HG03571 (cell line): ENCODE data around the gene ATXN7L1.

ENCODE experiments used
- ATAC-seq: cut with Tn5 transposase; IDR thresholded peaks from one replicate; pipeline ENCODE4 v1.9.1; 2021; ENCODE audit not compliant: unreplicated experiment

The ATXN7L1 gene, protein sequence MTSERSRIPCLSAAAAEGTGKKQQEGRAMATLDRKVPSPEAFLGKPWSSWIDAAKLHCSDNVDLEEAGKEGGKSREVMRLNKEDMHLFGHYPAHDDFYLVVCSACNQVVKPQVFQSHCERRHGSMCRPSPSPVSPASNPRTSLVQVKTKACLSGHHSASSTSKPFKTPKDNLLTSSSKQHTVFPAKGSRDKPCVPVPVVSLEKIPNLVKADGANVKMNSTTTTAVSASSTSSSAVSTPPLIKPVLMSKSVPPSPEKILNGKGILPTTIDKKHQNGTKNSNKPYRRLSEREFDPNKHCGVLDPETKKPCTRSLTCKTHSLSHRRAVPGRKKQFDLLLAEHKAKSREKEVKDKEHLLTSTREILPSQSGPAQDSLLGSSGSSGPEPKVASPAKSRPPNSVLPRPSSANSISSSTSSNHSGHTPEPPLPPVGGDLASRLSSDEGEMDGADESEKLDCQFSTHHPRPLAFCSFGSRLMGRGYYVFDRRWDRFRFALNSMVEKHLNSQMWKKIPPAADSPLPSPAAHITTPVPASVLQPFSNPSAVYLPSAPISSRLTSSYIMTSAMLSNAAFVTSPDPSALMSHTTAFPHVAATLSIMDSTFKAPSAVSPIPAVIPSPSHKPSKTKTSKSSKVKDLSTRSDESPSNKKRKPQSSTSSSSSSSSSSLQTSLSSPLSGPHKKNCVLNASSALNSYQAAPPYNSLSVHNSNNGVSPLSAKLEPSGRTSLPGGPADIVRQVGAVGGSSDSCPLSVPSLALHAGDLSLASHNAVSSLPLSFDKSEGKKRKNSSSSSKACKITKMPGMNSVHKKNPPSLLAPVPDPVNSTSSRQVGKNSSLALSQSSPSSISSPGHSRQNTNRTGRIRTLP

DNA sequence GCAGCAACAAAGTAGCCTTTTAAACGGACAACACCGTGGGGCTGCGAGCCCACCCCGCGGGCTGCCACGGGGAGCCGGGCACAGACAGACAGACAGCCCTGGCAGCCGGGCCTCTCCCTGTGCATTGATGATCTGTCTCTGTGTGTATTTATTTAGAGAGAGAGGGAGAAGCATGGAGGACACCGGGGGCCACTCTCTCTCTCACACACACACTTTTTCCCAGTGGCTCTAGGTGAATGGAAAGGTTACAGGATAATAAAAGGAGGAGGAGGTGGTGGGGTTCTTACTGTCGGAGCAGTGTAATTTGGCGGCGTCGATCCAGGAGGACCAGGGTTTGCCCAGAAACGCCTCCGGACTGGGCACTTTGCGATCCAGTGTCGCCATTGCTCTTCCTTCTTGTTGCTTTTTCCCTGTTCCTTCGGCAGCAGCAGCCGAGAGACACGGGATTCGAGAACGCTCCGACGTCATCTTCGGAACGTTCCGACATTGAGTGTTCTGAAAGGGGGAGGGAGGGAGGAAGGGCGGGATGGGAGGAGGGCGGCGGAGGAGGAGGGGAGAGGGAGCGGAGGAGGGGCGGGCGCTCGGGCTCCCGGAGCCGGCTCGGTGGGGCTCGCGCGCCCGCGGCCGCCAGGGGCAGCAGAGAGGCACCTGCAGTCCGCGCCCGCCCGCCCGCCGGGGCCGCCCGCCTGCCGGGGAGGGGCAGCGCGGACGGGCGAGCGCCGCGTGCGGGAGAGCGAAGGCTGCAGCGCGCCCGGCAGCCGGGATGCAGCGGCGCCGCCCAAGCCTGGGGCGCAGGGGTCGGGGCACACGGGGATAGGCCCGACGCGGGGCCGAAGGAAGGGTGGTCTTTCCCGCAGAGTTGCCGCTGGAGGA, at the start of gene ATXN7L1:
Gene ATXN7L1, minus strand, starts transcription at position 509 of the 873 bp plus-strand sequence. Its CDS starts 41 bp downstream, at position 468.
- ATAC-seq = peak; percentile 88

DNA sequence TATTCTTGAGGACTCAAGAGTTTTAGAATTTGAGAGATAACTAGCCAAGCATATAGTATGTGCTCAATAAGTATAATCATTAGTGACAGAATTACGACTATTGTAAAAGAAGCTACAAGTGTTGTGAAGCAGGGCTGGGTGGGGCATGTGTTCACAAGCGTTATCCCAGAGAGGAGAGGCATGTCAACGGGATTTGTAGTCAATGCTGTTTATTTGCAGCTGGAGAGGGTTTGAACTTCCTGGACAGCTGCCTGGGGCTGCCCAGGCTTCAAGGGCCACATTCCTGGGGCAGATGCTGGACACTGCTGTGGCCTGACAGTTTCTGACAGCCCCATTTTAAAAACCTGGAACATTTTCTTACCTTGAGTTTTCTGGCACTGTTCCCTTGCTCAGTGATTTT, 49.7 kb upstream of the ATXN7L1 start:
- ATAC-seq = no peak

DNA sequence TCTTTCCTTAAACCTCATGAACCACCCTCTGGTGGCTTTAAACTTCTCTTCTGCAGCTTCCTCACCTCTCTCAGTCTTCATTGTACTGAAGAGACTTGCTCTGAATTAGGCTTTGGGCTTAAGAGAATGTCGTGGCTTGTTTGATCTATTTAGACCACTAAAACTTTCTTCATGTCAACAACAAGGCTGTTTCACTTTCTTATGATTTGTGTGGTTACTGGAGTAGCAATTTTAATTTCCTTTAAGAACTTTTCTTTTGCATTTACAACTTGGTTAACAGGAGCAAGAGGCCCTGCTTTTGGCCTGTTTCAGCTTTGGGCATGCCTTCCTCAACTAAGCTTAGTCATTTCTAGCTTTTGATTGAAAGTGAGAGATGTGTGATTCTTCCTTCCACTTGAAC, 48.5 kb upstream of the ATXN7L1 start:
- ATAC-seq = no peak

DNA sequence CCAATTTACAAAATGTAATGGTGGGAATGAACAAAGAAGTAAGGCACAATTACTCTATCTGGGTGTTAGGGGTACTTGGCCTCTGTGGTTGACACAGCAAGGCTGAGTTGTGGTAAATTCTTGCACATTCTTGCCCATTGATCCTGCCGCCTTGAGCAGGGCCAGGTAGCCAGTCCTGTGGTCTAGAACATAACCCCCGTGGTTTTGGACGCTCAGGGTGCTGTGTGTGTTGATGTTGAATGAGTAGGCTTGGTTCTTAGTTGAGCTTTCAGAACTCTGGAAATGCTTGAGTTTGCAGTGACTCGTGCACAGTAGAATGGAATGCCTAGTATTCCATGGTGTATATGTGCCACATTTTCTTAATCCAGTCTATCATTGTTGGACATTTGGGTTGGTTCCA, 44.4 kb upstream of the ATXN7L1 start:
- no peak for ATAC-seq

DNA sequence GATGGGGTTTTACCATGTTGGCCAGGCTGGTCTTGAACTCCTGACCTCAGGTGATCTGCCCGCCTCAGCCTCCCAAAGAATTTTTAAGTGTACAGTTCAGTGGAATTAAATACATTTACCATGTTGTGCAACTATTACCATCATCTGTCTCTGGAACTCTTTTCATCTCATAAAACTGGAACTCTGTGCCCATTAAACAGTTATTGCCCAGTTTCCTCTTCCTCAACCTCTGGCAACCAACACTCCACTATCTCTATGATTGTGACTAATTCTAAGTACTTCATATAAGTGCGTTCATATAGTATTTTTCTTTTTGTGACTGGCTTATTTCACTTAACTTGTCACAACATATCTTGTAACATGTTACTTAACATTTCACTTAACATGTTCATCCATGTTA, 41.3 kb upstream of the ATXN7L1 start:
- ATAC-seq = no peak

DNA sequence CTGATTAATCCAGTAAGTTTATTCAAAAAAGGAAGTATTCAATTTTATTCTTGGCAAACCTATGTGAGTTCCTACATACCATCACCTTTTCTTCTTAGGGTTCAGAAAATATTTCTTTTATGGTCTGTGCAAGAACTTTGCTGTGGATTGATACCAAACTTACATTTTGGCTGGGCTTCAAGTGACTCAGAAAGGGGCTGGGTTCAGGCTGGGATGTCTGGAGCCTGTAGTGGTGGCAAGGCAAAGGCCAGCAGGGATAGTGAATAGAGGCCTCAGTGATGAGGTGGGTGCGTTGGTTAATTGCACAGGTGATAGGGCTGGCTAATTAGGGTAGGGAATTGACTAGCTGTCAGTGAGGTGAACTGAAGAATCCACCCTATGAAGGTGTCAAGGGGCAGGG, 40.2 kb upstream of the ATXN7L1 start:
- no peak for ATAC-seq

DNA sequence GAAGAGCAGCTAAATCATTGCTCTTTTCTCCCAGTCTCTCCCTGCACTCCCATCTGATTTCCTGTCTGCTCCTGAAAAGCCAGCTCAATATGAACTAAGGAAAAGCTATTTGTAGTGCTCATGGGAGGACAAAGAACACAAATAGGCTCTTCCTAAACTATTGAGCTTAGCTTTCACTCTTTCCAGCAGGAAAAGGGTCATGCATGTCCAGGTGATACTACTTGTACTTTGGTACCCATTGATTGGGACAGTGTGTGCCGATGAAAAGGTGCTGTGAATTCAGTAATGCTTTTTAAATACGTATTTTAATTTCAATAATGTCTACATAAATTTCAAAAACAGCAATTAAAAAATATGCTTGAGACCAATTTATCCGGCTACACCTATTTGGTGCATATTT, 37.5 kb upstream of the ATXN7L1 start:
- ATAC-seq = no peak

DNA sequence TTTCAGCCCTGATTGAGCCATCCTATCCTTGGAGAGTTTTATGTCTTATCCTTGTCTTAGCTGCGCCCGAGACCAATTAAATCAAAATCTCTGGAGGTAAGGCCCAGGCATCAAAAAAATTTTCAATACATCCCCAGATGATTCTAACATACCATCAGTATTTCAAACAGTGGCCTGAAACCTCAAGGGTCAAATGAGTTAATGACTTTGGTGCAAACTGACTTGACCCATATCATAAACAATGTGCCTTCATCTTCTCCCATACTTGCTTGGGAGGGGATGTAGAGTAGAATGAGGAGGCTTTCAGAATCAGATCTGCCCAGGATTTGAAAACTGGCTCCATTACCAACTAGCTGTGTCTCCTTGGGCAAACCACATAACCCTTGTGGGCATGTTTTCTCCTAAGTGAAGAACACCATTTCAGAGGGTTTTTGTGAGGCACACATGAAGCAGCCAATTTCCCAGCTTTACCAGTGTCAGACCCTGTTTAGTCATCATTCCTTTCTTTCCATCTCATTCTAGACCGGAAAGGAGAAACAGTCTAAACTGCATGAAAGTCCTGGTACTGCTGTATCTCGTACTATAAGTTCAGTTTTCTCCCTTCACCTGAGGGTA, 35.7 kb upstream of the ATXN7L1 start:
- no peak for ATAC-seq

DNA sequence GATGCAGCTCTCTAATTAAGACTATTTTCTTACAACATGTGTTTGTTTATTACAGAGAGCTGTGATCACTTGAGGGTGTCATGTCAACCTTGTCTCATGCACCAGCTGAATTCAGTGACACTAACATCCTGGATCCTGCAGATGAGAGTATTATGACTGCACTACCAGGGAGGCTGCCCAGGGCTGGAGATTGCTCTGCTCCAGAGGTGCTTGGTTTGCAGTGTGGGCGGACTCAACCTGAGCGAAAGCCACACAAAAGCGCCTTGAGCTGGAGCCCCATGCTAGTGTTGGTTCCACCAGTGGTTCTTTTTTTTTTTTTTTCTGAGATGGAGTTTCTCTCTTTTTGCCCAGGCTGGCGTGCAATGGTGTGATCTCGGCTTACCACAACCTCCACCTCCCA, 33.8 kb upstream of the ATXN7L1 start:
- no peak for ATAC-seq

DNA sequence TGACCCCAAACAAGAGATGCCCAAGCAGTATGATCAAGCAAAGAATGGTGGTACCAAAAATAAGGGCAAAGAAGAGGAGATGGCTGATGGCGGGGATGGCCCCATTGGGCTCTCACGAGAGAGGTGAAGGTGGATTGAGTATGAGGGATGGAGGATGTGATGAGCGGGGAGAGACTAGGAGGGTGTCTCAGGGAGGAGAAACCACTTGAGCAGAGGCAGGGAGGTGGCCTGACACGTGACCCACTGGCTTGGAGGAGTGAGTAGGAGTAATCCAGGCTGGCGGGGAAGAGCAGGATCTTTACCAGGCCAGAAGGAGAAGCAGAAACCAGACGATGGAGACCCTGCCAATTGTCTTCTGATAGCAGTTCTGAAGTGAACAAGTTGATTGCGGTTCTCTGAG, 33.3 kb upstream of the ATXN7L1 start:
- no peak for ATAC-seq

DNA sequence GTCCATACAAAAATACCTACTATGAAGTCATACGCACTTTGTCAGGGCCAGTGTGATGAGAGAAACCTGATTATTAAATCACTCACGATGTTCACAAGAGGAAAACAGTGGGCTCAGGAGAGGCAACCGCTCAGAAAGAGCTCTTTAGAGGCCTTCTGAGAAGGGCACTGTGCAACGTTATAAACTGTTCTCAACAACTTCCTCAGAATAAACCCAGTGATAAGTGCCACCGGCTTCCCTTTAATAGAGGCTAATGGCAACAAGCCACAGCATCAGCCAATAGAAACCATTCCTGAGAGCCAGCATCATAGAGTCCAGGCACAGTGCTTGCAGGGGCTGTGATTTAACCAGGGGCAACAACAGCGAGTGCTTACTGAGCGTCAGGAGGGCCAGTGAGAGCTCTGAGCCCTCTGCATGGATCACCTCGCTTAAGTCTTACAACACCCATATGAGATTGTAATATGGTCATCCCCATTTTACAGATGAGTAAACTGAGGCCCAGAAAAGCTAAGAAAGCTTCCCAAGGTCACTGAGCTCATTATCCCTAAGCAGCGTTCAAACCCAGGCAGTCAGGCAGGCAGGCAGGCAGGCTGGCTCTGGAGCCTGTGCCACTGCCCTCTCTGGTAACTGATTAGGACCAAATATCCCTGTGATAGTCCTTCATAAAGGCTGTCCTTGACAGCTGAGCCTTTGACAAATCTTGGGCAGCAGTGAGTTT, 30.9 kb upstream of the ATXN7L1 start:
- no peak for ATAC-seq

DNA sequence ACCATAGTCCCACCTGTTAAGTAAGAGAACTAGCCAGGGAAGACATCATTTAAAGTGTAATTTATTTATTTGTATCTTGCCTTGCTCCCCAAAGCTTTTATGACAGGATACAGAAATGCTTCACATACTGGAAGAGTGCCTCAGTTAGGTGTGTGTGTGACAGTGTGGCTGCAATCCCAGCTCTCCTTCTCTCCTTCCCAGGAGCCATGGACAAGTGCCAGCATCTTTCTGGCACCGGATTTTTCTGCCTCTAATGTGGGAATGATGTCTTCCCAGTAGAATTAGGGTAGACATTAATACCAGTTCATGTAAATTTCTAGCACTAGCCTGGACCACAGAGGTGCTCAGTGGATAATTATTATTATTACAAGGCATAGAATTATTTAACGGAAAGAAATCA, 30.3 kb upstream of the ATXN7L1 start:
- ATAC-seq = no peak

DNA sequence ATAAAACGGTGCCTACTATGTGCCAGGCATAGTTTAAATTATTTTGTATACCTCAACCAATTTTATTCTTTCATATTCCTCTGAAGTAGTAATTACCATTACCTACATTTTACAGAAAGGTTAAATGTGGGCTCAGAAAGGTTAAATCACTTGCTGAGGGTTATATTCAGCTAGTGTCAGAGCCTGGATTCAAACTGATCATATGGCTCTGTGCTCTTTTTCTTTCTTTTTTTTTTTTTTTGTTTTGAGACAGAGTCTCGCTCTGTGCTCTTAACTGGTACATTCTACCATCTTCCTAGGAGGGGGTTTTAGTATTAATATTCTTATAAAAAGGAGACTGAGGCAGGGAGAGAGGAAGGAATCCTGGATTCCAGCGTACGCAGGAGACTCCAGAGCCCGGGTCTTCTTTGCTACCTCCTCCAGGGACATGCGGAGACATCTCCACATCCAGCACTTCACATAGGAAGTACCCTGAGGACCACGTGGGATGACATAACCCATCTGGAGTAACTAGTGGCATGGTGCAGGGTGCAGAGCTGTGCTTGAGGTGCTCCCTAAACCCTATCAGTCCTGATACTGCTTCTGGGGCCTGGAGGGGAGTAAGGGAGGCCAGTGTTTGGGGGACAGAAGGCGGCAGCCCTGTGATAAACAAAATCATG, 29.6 kb upstream of the ATXN7L1 start:
- ATAC-seq = no peak

DNA sequence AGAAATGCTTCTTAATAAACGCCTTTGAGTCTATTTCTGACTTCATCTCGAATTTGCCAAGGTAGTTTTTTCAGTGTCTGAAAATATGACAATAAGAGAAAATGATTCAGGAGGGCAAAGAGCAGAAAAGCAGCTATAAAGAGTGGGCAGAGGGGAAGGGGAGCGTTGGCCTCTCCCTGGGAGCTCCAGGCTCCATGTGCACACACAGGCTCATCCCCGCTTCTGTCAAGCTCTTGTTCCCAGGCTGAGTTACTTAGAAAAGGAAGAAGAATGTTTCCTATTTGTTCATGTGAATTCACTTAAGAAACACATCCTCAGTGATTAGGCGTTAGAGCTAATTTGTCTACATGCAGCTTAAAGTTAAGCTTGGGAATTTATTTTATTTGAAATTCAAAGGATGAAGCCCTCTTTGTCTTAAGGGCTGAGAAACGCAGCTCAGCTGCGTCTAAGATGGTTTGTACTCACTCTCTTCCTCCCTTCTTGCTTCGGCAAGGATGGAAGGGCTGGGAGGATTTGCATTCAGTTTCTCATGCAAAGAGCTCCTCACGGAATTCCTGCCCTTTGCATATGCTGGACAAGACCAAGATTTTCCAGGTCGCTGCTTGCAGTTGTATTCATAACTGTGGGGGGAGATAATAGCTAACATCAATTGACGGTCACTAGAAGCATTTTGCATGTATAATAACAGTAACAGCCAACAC, 29.0 kb upstream of the ATXN7L1 start:
- ATAC-seq = no peak

DNA sequence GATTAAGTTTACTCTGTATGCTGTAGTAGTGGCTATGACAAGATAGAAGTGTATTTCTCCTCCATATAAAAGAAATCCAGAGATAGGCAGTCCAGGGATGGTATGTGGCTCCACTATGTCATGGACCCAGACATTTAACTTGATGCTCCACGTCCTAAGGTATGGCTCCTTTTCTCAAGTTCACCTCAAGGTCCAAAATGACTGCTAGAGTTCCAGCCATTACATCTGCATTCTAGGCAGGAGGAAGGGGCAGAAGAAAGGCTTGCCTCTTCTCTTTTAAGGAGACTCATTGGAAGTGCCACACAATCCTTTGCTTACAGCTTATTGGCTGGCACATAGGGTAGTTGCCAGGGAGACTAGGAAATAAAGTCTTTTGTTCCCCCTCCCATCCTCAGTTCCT, 27.7 kb upstream of the ATXN7L1 start:
- no peak for ATAC-seq

DNA sequence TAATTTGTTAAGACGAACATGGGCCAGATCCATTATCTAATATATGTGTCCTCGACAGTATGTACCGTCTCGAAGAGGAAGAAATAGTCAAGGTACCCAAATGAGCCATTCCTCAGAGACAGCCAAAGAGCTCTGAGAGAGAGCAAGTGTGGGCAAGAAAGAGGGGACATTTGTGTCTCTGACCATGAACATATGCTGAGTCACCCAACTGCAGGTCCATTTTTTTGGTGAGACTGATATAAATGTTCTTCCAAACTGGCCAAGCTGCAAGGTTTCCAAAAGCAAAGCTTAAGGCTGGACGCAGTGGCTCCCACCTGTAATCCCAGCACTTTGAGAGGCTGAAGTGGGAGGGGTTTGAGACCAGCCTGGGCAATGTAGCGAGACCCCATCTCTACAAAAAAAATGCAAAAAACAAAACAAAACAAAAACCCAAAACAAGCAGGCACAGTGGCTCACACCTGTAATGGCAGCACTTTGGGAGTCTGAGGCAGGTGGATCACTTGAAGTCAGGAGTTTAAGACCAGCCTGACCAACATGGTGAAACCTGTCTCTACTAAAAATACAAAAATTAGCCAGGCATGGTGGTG, 26.0 kb upstream of the ATXN7L1 start:
- ATAC-seq = no peak

DNA sequence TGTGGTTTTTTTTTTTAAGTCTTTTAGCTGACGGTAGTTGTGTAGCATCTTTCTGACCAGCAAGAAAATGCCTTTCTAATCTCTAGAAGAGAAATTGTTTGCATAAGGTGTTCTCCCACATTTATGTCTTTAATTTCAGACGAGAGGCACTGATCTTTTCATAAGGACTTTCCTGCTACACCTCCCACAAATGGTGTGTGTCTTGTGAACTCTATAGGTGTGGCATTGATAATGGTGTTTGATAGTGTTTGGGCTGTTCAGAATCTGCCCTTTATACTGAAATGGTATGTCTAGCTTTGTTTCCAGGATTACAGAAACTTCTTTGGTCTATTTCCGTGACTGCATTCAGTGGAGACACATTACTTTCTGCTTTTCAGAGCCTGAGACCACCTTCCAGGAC, 21.6 kb upstream of the ATXN7L1 start:
- ATAC-seq = no peak

DNA sequence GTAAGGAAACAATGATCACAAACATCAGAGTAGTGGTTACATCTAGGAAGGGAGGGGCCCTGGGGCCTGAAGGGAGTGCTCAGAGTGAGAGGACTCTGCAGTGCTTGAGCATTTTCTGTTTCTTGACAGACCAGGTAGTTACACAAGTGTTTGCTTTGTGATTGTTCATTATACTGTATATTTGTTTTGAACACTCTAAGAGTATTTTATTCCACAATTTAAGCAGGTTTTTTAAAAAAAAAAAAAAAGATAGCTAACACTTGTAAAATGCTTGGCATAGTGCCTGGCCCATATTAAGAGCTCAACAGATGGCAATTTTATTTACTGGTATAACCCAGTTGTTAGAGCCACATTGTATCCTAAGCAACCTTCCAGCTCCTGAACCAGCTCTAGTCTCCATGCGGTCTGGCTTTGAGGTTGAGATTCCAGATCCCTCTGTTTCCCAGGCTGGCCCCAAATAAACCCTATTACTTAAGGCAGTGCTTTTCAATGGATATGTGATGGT, 20.1 kb upstream of the ATXN7L1 start:
- no peak for ATAC-seq
